HepG2 (cell line): ENCODE data around the gene TBC1D22A.

Experiments used
- MYC ChIP-seq: sonication (generic); formaldehyde crosslinking; IDR thresholded peaks from 2 replicates; pipeline ENCODE4 v1.9.0; 2021; ENCODE audit warnings: missing genetic modification reagents, borderline replicate concordance
- POLR2AphosphoS2 ChIP-seq: IDR thresholded peaks from 2 replicates; pipeline ENCODE4 v1.6.1; 2011; ENCODE audit warnings: low read depth, low read length, improper control_type of control experiment
- TF ChIP-seq, protein P1 (sequence below): sonication (generic); formaldehyde crosslinking; IDR thresholded peaks from 2 replicates; pipeline ENCODE4 v1.5.0; 2020; ENCODE audit warnings: mild to moderate bottlenecking, missing genetic modification reagents, moderate library complexity
- TF ChIP-seq, protein P2 (sequence below): sonication (generic); formaldehyde crosslinking; IDR thresholded peaks from 2 replicates; pipeline ENCODE4 v1.8.0; 2022; ENCODE audit warnings: mild to moderate bottlenecking, missing genetic modification reagents; ENCODE audit not compliant: insufficient replicate concordance
- TF ChIP-seq, protein P3 (sequence below): sonication (generic); formaldehyde crosslinking; IDR thresholded peaks from 2 replicates; pipeline ENCODE4 v1.4.0; 2020; ENCODE audit warnings: missing genetic modification reagents
- TF ChIP-seq, protein P4 (sequence below): sonication (generic); formaldehyde crosslinking; IDR thresholded peaks from 2 replicates; pipeline ENCODE4 v1.4.0; 2020; ENCODE audit warnings: missing genetic modification reagents

DNA sequence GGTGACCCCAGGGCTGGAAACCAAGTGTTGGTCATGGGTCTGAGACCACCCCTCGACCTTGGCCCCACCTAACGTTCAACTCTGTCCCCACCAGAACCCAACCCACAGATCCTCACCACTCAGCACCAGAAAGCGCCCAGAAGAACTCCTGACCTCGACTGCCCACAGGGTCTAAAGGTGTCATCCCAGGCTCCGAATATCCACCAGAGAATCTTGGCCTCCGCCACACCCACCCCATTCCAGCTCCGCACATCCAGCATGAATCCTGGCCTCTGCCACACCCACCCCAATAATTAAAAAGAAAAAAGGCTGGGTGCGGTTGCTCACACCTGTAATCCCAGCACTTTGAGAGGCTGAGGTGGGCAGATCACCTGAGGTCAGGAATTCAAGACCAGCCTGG, 25.7 kb upstream of the TBC1D22A start:
- TF ChIP-seq, protein P1, sequence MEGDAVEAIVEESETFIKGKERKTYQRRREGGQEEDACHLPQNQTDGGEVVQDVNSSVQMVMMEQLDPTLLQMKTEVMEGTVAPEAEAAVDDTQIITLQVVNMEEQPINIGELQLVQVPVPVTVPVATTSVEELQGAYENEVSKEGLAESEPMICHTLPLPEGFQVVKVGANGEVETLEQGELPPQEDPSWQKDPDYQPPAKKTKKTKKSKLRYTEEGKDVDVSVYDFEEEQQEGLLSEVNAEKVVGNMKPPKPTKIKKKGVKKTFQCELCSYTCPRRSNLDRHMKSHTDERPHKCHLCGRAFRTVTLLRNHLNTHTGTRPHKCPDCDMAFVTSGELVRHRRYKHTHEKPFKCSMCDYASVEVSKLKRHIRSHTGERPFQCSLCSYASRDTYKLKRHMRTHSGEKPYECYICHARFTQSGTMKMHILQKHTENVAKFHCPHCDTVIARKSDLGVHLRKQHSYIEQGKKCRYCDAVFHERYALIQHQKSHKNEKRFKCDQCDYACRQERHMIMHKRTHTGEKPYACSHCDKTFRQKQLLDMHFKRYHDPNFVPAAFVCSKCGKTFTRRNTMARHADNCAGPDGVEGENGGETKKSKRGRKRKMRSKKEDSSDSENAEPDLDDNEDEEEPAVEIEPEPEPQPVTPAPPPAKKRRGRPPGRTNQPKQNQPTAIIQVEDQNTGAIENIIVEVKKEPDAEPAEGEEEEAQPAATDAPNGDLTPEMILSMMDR (CRISPR knock-in tag) = no peak
- TF ChIP-seq, protein P2, sequence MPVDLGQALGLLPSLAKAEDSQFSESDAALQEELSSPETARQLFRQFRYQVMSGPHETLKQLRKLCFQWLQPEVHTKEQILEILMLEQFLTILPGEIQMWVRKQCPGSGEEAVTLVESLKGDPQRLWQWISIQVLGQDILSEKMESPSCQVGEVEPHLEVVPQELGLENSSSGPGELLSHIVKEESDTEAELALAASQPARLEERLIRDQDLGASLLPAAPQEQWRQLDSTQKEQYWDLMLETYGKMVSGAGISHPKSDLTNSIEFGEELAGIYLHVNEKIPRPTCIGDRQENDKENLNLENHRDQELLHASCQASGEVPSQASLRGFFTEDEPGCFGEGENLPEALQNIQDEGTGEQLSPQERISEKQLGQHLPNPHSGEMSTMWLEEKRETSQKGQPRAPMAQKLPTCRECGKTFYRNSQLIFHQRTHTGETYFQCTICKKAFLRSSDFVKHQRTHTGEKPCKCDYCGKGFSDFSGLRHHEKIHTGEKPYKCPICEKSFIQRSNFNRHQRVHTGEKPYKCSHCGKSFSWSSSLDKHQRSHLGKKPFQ (CRISPR knock-in tag) = no peak
- TF ChIP-seq, protein P3, sequence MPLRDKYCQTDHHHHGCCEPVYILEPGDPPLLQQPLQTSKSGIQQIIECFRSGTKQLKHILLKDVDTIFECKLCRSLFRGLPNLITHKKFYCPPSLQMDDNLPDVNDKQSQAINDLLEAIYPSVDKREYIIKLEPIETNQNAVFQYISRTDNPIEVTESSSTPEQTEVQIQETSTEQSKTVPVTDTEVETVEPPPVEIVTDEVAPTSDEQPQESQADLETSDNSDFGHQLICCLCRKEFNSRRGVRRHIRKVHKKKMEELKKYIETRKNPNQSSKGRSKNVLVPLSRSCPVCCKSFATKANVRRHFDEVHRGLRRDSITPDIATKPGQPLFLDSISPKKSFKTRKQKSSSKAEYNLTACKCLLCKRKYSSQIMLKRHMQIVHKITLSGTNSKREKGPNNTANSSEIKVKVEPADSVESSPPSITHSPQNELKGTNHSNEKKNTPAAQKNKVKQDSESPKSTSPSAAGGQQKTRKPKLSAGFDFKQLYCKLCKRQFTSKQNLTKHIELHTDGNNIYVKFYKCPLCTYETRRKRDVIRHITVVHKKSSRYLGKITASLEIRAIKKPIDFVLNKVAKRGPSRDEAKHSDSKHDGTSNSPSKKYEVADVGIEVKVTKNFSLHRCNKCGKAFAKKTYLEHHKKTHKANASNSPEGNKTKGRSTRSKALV (CRISPR knock-in tag) = no peak
- TF ChIP-seq POLR2AphosphoS2 (no peak), MYC (no peak)
- TF ChIP-seq, protein P4, sequence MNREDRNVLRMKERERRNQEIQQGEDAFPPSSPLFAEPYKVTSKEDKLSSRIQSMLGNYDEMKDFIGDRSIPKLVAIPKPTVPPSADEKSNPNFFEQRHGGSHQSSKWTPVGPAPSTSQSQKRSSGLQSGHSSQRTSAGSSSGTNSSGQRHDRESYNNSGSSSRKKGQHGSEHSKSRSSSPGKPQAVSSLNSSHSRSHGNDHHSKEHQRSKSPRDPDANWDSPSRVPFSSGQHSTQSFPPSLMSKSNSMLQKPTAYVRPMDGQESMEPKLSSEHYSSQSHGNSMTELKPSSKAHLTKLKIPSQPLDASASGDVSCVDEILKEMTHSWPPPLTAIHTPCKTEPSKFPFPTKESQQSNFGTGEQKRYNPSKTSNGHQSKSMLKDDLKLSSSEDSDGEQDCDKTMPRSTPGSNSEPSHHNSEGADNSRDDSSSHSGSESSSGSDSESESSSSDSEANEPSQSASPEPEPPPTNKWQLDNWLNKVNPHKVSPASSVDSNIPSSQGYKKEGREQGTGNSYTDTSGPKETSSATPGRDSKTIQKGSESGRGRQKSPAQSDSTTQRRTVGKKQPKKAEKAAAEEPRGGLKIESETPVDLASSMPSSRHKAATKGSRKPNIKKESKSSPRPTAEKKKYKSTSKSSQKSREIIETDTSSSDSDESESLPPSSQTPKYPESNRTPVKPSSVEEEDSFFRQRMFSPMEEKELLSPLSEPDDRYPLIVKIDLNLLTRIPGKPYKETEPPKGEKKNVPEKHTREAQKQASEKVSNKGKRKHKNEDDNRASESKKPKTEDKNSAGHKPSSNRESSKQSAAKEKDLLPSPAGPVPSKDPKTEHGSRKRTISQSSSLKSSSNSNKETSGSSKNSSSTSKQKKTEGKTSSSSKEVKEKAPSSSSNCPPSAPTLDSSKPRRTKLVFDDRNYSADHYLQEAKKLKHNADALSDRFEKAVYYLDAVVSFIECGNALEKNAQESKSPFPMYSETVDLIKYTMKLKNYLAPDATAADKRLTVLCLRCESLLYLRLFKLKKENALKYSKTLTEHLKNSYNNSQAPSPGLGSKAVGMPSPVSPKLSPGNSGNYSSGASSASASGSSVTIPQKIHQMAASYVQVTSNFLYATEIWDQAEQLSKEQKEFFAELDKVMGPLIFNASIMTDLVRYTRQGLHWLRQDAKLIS (CRISPR knock-in tag) = no peak
